PC-3 (cell line): ENCODE data around the gene MRM3. TPM values are rescaled to one million over a fixed set of nuclear protein-coding genes. Genes with fewer than 3 reads are reported as not detected.
"Not testable (repeated sequence)": the region's sequence is repeated elsewhere in the genome, so short reads cannot be mapped to it uniquely, and the experiment has no call there.

Experiments
- ATAC-seq: fragments of 200-7000 bp; cut with Tn5 transposase; 2 replicates; pipeline ENCODE4 v1.9.1; 2020; ENCODE audit warnings: mild to moderate bottlenecking, moderate library complexity
- BruUV-seq: library from RNA; stranded (reverse); fragments of 400-500 nt; replicated peaks from 2 replicates; lab custom pipeline; 2021; lab: Mats Ljungman, UMichigan
- CTCF ChIA-PET: fragments of 300-600 bp; sonication (Branson Sonifier 250); formaldehyde crosslinking; loops from one replicate; lab custom pipeline; 2022; ENCODE audit warnings: antibody characterized with exemption; lab: Charles Lee
- POLR2A ChIA-PET: fragments of 300-600 bp; sonication (Branson Sonifier 250); formaldehyde crosslinking; loops from one replicate; lab custom pipeline; 2022; ENCODE audit warnings: antibody characterized with exemption; ENCODE audit not compliant: unreplicated experiment; lab: Charles Lee
- DNase-seq: peaks from one replicate; pipeline ENCODE4 v3.0.0-alpha.2; 2015
- H2AFZ ChIP-seq: fragments of 300-600 bp; sonication (generic); 2 replicates; pipeline ENCODE4 v1.6.0; 2016; ENCODE audit warnings: antibody characterized with exemption, low read length
- H3F3A ChIP-seq: fragments of 300-600 bp; sonication (generic); one replicate; pipeline ENCODE4 v1.6.0; 2017; ENCODE audit warnings: antibody characterized with exemption, low read length, control low read depth, mild to moderate bottlenecking; ENCODE audit not compliant: unreplicated experiment
- H3K27ac ChIP-seq: fragments of 300-600 bp; sonication (generic); 2 replicates; pipeline ENCODE4 v1.5.1; 2016; ENCODE audit warnings: mild to moderate bottlenecking, low read length
- H3K27me3 ChIP-seq: fragments of 300-600 bp; sonication (generic); 2 replicates; pipeline ENCODE4 v1.6.1; 2016; ENCODE audit warnings: low read length, mixed read lengths
- H3K36me3 ChIP-seq: fragments of 300-600 bp; sonication (generic); 2 replicates; pipeline ENCODE4 v1.6.1; 2016; ENCODE audit warnings: low read depth, mixed run types, low read length, mixed read lengths
- H3K4me1 ChIP-seq: fragments of 300-600 bp; sonication (generic); 2 replicates; pipeline ENCODE4 v1.5.1; 2016; ENCODE audit warnings: low read length; ENCODE audit not compliant: insufficient read depth
- H3K4me2 ChIP-seq: fragments of 300-600 bp; sonication (generic); 2 replicates; pipeline ENCODE4 v1.6.0; 2016; ENCODE audit warnings: low read length
- H3K4me3 ChIP-seq: fragments of 300-600 bp; sonication (generic); 2 replicates; pipeline ENCODE4 v1.5.1; 2016; ENCODE audit warnings: mild to moderate bottlenecking, low read length, mixed read lengths
- H3K79me2 ChIP-seq: fragments of 300-600 bp; sonication (generic); 2 replicates; pipeline ENCODE4 v1.6.1; 2017; ENCODE audit warnings: low read length, mixed read lengths
- H3K9ac ChIP-seq: fragments of 300-600 bp; sonication (generic); 2 replicates; pipeline ENCODE4 v1.6.0; 2016; ENCODE audit warnings: mild to moderate bottlenecking, low read length
- H3K9me2 ChIP-seq: fragments of 300-600 bp; sonication (generic); replicated peaks from 2 replicates; pipeline ENCODE4 v1.6.1; 2016; ENCODE audit warnings: mixed run types, low read length, mixed read lengths
- H3K9me3 ChIP-seq: fragments of 300-600 bp; sonication (generic); 2 replicates; pipeline ENCODE4 v1.6.1; 2016; ENCODE audit warnings: low read length, mixed read lengths
- H4K20me1 ChIP-seq: fragments of 300-600 bp; sonication (generic); 2 replicates; pipeline ENCODE4 v1.6.1; 2016; ENCODE audit warnings: low read length, mixed read lengths
- CTCF ChIP-seq: fragments of 300-600 bp; sonication (generic); conservative IDR thresholded peaks from 2 replicates; pipeline ENCODE4 v1.5.1; 2017; ENCODE audit warnings: antibody characterized with exemption, low read depth, mild to moderate bottlenecking, low read length
- EZH2 ChIP-seq: fragments of 300-600 bp; sonication (generic); IDR thresholded peaks from one replicate; pipeline ENCODE4 v1.6.1; 2017; ENCODE audit warnings: antibody characterized with exemption, mild to moderate bottlenecking, low read length; ENCODE audit not compliant: unreplicated experiment
- EZH2phosphoT487 ChIP-seq: fragments of 300-600 bp; sonication (generic); IDR thresholded peaks from 2 replicates; pipeline ENCODE4 v1.6.1; 2018; ENCODE audit warnings: mild to moderate bottlenecking, antibody characterized with exemption, low read length, borderline replicate concordance
- intact Hi-C: fragments of 100-400 bp; cut with micrococcal nuclease; formaldehyde crosslinking; loops from 2 replicates; pipeline ENCODE4 v1.9.0; 2023
- total RNA-seq: library from RNA; depleted of rRNA; stranded (reverse); fragments of >200 nt; gene quantifications from 2 replicates; pipeline ENCODE4 v1.2.3, GENCODE V29; 2014

MRM3 gene
- total RNA-seq, 1 experiment from 2014 or later = 40.4 TPM

GRCh38 chr17:745406-745805 is 36.7 kb upstream of the MRM3 start:
- intact Hi-C loops = no loop called here
- Histone ChIP-seq H2AFZ (no peak overlapping the region), H3K9ac (no peak overlapping the region), H3K4me1 (peaks cover 9% of the 10 kb centered on the region), H3K27ac (no peak overlapping the region), H3K9me3 (no peaks in the 10 kb centered on the region), H3K79me2 (peaks cover 77% of the 10 kb centered on the region), H3K9me2 (no peaks in the 10 kb centered on the region), H3F3A (peaks cover 4% of the 10 kb centered on the region), H3K27me3 (no peaks in the 10 kb centered on the region), H4K20me1 (peaks cover 11% of the 10 kb centered on the region), H3K4me2 (no peak overlapping the region), H3K36me3 (peaks cover 41% of the 10 kb centered on the region), H3K4me3 (no peak overlapping the region)
- CTCF ChIA-PET = no interaction called here
- BruUV-seq = no TSS peak
- POLR2A ChIA-PET = no interaction called here
- ATAC-seq (no peak), DNase-seq (no peak)
- no peak for TF ChIP-seq EZH2phosphoT487
- TF ChIP-seq EZH2 = no peak
- TF ChIP-seq CTCF = no peak

DNA sequence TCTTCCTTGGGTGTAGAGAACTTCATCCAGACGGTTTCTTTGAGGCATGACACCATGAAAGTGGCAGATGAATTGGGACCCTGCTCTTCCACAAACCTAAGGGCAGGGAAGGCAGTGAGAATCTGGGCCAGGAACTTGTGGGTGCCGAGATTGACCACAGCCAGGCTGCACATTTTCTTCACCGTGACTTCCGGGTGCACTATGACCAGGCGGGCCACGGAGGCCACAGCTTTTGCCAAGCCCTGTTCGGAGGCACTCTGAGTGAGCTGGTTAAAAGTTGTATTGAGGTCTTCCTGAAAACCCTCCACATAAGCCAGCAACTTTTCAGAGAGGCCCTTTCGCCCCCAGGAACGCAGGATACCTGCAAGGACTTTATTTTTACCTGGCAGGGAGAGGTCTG is 36.0 kb upstream of the MRM3 start:
- no peak overlapping the region for H3K4me3 ChIP-seq
- peaks cover 4% of the 10 kb centered on the region for H3F3A ChIP-seq
- H3K9me3 ChIP-seq = no peaks in the 10 kb centered on the region
- no peak for TF ChIP-seq EZH2phosphoT487
- no peak for TF ChIP-seq CTCF
- TF ChIP-seq EZH2 = no peak
- H3K9ac ChIP-seq = no peak overlapping the region
- no peaks in the 10 kb centered on the region for H3K9me2 ChIP-seq
- no peaks in the 10 kb centered on the region for H3K27me3 ChIP-seq
- peaks cover 37% of the 10 kb centered on the region for H3K36me3 ChIP-seq
- peaks cover 15% of the 10 kb centered on the region for H4K20me1 ChIP-seq
- H2AFZ ChIP-seq = no peak overlapping the region
- H3K27ac ChIP-seq = no peak overlapping the region
- ChIA-PET CTCF (no interaction called here), POLR2A (no interaction called here)
- ATAC-seq (no peak), DNase-seq (no peak)
- peaks cover 15% of the 10 kb centered on the region for H3K4me1 ChIP-seq
- BruUV-seq = no TSS peak
- peaks cover 85% of the 10 kb centered on the region for H3K79me2 ChIP-seq
- H3K4me2 ChIP-seq = no peak overlapping the region
- intact Hi-C loops = no loop called here

- Histone ChIP-seq H3K36me3 (peaks cover 33% of the 10 kb centered on the region), H2AFZ (no peak overlapping the region), H3K4me3 (no peak overlapping the region), H3K4me2 (no peak overlapping the region), H4K20me1 (peaks cover 15% of the 10 kb centered on the region), H3K9me3 (no peaks in the 10 kb centered on the region), H3K9ac (no peak overlapping the region), H3K4me1 (peaks cover 15% of the 10 kb centered on the region), H3K79me2 (peaks cover 91% of the 10 kb centered on the region), H3K27ac (no peak overlapping the region), H3K9me2 (no peaks in the 10 kb centered on the region), H3F3A (peaks cover 4% of the 10 kb centered on the region), H3K27me3 (no peaks in the 10 kb centered on the region)
- ChIA-PET POLR2A (no interaction called here), CTCF (no interaction called here)
- intact Hi-C loops = no loop called here
- no peak for DNase-seq
- TF ChIP-seq CTCF (no peak), EZH2 (no peak), EZH2phosphoT487 (no peak)
- no peak for ATAC-seq
- no TSS peak for BruUV-seq
These were observed 35.1 kb upstream of the MRM3 start for GRCh38 chr17:746783-747629.

- POLR2A ChIA-PET, CTCF ChIA-PET, BruUV-seq, H3K9me3 ChIP-seq, ATAC-seq, H3F3A ChIP-seq, intact Hi-C loops, H3K9ac ChIP-seq, H3K4me2 ChIP-seq, H3K9me2 ChIP-seq, H3K27me3 ChIP-seq, H3K27ac ChIP-seq, H3K4me3 ChIP-seq, DNase-seq, H2AFZ ChIP-seq: not testable (repeated sequence)
- Histone ChIP-seq H3K79me2 (peaks cover 80% of the 10 kb centered on the region), H3K36me3 (peaks cover 27% of the 10 kb centered on the region), H3K4me1 (peaks cover 19% of the 10 kb centered on the region), H4K20me1 (peaks cover 15% of the 10 kb centered on the region)
These were observed 33.5 kb upstream of the MRM3 start for GRCh38 chr17:748604-749003.
